ENCODE results near the gene TMEM184C. TPM values are rescaled to one million over a fixed set of nuclear protein-coding genes. Genes with fewer than 3 reads are reported as not detected.

Gene TMEM184C
- total RNA-seq, 1 experiment from 2014 or later = 43.8 TPM

DNA sequence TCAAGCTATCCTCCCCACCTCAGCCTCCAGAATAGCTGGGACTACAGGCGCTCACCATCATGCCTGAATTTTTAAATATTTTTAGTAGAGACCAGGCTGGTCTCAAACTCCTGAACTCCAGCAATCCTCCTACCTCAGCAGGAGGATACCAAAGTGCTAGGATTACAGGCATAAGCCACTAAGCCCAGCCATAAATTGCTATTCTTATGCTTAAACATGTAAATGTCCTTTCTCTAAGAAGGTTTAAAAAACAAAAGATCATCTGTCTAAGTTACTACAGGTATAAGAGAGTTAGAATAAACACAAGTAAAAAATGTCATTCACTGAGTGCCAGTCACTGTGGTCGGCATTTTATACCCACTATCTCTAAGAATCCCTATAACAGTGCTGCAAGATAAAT, 38.4 kb downstream of the TMEM184C start:
- no peak for DNase-seq
- no CpG with 5 or more reads among the region's 2 CpGs for WGBS (ENCODE audit: extremely low coverage, insufficient read length, low lambda C conversion rate)
- peak overlapping the region; percentile 79 to 95 (median 92) for H3K27ac Mint-ChIP-seq
- Histone ChIP-seq H3K14ac (ENCODE audit: insufficient read depth, low read length) (no peak overlapping the region), H2BK12ac (ENCODE audit: insufficient read length, low read depth, low read length) (no peak overlapping the region), H3K9me3 (ENCODE audit: control insufficient read depth, low read depth, low read length) (no peaks in the 10 kb centered on the region), H3K27me3 (ENCODE audit: insufficient read depth, low read length) (no peaks in the 10 kb centered on the region), H4K5ac (ENCODE audit: insufficient read length, low read depth, low read length) (no peak overlapping the region), H3K4me1 (ENCODE audit: insufficient read depth, low read length) (no peaks in the 10 kb centered on the region; the same call in 1 of the 2 replicates), H2BK120ac (ENCODE audit: low read depth, low read length, poor library complexity, severe bottlenecking) (no peak overlapping the region), H3K23me2 (ENCODE audit: insufficient read length, low read depth, low read length, poor library complexity, severe bottlenecking) (no peaks in the 10 kb centered on the region), H2BK15ac (ENCODE audit: low read depth, low read length) (no peak overlapping the region), H3K27ac (ENCODE audit: insufficient read length, low read depth, low read length) (no peak overlapping the region), H2AFZ (ENCODE audit: low read length) (no peak overlapping the region), H3T11ph (ENCODE audit: low read length) (no peak overlapping the region), H3K4me2 (ENCODE audit: insufficient read depth, insufficient read length, low read length) (no peak overlapping the region), H3K23ac (ENCODE audit: insufficient read length, low read depth, low read length) (no peak overlapping the region), H3K79me2 (ENCODE audit: insufficient read depth, low read length) (no peaks in the 10 kb centered on the region), H3K56ac (ENCODE audit: insufficient read length, low read depth, low read length) (no peak overlapping the region), H4K20me1 (ENCODE audit: control insufficient read depth, insufficient read depth, insufficient read length) (no peaks in the 10 kb centered on the region), H3K79me1 (ENCODE audit: insufficient read depth, low read depth, low read length, poor library complexity, severe bottlenecking) (no peaks in the 10 kb centered on the region), H4K8ac (replicated peaks; ENCODE audit: insufficient read length, low read depth, low read length) (no peak overlapping the region), H2BK20ac (ENCODE audit: low read depth, low read length, poor library complexity, severe bottlenecking) (no peak overlapping the region), H3K9ac (ENCODE audit: extremely low read depth, insufficient read length, low read length) (no peak overlapping the region), H2BK5ac (ENCODE audit: insufficient read length, low read length) (no peak overlapping the region), H2AK5ac (ENCODE audit: insufficient read length, low read length) (no peak overlapping the region), H4K91ac (ENCODE audit: insufficient read length, low read depth, low read length) (no peak overlapping the region), H3K18ac (ENCODE audit: insufficient read length, low read depth, low read length) (no peak overlapping the region), H3K4ac (ENCODE audit: low read depth, low read length) (no peak overlapping the region)
- H3K4me1 Mint-ChIP-seq = peaks cover 13 to 17% of the 10 kb centered on the region in 2 experiments
- no peak overlapping the region; a peak in 1 of 5 replicates for H3K4me3 Mint-ChIP-seq
- no peaks in the 10 kb centered on the region; the same call in 1 of the 2 replicates for H3K27me3 Mint-ChIP-seq (ENCODE audit: low read depth)
- H3K36me3 Mint-ChIP-seq (ENCODE audit: insufficient read depth in 1 of 3, low read depth in 3 of 3) = peaks cover 26 to 70% (median 55%) of the 10 kb centered on the region in 3 experiments
- no peaks in the 10 kb centered on the region for H3K9me3 Mint-ChIP-seq
- TF ChIP-seq, protein P1, sequence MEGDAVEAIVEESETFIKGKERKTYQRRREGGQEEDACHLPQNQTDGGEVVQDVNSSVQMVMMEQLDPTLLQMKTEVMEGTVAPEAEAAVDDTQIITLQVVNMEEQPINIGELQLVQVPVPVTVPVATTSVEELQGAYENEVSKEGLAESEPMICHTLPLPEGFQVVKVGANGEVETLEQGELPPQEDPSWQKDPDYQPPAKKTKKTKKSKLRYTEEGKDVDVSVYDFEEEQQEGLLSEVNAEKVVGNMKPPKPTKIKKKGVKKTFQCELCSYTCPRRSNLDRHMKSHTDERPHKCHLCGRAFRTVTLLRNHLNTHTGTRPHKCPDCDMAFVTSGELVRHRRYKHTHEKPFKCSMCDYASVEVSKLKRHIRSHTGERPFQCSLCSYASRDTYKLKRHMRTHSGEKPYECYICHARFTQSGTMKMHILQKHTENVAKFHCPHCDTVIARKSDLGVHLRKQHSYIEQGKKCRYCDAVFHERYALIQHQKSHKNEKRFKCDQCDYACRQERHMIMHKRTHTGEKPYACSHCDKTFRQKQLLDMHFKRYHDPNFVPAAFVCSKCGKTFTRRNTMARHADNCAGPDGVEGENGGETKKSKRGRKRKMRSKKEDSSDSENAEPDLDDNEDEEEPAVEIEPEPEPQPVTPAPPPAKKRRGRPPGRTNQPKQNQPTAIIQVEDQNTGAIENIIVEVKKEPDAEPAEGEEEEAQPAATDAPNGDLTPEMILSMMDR (conservative IDR thresholded peaks at IDR 0.05) = no peak
